Prostate gland (tissue), 2 donors: Measurements from ENCODE around the gene GMCL1. TPM values are rescaled to one million over a fixed set of nuclear protein-coding genes. Genes with fewer than 3 reads are reported as not detected.

Source experiments
- DNase-seq: peaks from one replicate; pipeline ENCODE4 v3.0.0-alpha.2; 2019; ENCODE audit warnings: low spot score
- H3K27ac ChIP-seq, 2 donors: fragments of 200-600 bp; sonication (generic); 2 replicates each; pipeline ENCODE4 v1.5.1; 2017 to 2019
- H3K27me3 ChIP-seq: fragments of 200-600 bp; sonication (generic); replicated peaks from 2 replicates; pipeline ENCODE4 v1.5.1; 2019; ENCODE audit not compliant: insufficient read depth
- H3K36me3 ChIP-seq, 2 donors: fragments of 200-600 bp; sonication (generic); 1 replicate in 1 of 2; 2 replicates in 1 of 2; pipeline versions ENCODE4 v1.5.1 to v1.8.1; 2017 to 2019
- H3K4me1 ChIP-seq: fragments of 200-600 bp; sonication (generic); replicated peaks from 2 replicates; pipeline ENCODE4 v1.5.1; 2019
- H3K4me3 ChIP-seq, 2 donors: fragments of 200-600 bp; sonication (generic); 2 replicates each; pipeline ENCODE4 v1.5.1; 2017 to 2019
- H3K9me3 ChIP-seq: fragments of 200-600 bp; sonication (generic); 2 replicates; pipeline ENCODE4 v1.5.1; 2017
- POLR2A ChIP-seq: fragments of 450-650 bp; IDR thresholded peaks from one replicate; pipeline ENCODE4 v1.6.1; 2016; ENCODE audit warnings: antibody characterized with exemption, mild to moderate bottlenecking
- POLR2AphosphoS5 ChIP-seq: sonication (generic); formaldehyde crosslinking; IDR thresholded peaks from one replicate; pipeline ENCODE4 v1.6.1; 2017; ENCODE audit warnings: antibody characterized with exemption
- WGBS: methylation state at CpG from one replicate; pipeline ENCODE4 v1.1.5; 2018; 5-methylcytosine and 5-hydroxymethylcytosine counted together
- intact Hi-C: fragments of 100-400 bp; cut with DNase I; formaldehyde crosslinking; loops from one replicate; pipeline ENCODE4 v1.14.2; 2022
- small RNA-seq, 2 donors: library from RNA; depleted of rRNA; stranded (forward); fragments of <200 nt; gene quantifications; one replicate each; pipeline ENCODE3, GENCODE V24; 2016
- total RNA-seq, 2 donors: library from RNA; depleted of rRNA; stranded (reverse); fragments of >200 nt; gene quantifications; one replicate each; pipeline ENCODE4 v1.1.0, GENCODE V29; 2016
- TF ChIP-seq, protein P1 (sequence below), 4 experiments: fragments of 200-600 bp in 2 of 4; fragments of 450-650 bp in 2 of 4; sonication (generic) in 2 of 4; IDR thresholded peaks; 1 replicate in 3 of 4; 2 replicates in 1 of 4; pipeline ENCODE4 v1.5.1; 2016 to 2019; ENCODE audit warnings: antibody characterized with exemption in 4 of 4, mild to moderate bottlenecking in 2 of 4, moderate library complexity in 2 of 4

Gene GMCL1
- total RNA-seq, 2 donors from 2014 or later: 16.4 to 23.6 TPM

DNA sequence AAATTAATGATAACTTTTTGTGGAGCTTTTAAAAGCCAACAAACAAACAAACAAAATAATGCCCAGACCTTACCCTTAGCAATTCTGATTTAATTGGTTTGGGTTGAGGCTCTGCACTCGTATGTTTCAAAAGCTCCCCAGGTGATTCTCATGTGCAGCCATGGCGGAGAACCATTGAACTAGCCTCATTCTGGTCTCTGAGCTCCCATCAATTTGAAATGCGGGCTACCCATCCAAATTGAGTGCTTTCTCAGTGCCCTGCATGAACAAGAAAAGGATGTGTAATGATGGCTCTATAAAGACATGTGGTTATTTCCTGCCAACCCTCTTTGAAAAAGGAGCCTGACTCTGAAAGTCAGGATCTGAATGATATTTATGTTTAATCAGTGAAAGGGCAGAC is 93.7 kb downstream of the GMCL1 start:
- intact Hi-C loops: no loop called here
- DNase-seq: no peak
- WGBS: 94% methylated on average over 3 of the region's 3 CpGs

DNA sequence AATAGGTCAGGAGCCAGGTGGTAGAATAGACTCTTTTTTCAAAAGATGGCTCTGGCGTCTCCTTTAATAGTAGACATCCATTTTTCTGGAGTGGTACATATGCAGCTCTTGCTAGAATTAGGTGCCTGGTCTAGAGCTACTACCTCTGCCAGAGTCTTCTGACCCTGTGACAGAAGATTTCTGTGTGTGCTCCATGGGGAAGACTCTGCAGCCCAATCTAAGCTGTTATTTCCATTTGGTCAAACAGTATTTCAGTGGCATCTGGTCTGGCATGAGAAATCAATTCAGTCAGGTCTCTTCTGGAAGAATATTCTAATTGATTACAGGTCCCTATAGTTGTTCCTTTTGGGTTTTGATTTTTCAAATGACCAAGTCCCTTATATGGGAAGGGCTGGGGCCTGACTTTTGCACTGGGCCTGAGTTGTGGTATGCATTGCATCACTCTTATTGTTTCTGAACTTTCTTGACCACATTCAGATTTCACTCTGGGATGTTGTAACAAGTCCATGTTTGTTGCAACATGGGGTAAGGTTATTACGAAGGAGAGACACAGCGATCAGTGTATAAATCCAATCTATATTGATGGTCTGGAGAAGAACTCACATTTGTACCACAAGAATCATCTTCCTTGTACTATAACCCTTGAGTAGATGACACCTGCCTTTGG is 97.5 kb downstream of the GMCL1 start:
- Histone ChIP-seq H3K27ac (no peak overlapping the region), H3K27me3 (no peaks in the 10 kb centered on the region), H3K9me3 (no peaks in the 10 kb centered on the region), H3K4me1 (no peaks in the 10 kb centered on the region), H3K36me3 (no peaks in the 10 kb centered on the region), H3K4me3 (no peak overlapping the region)
- 62% methylated on average over 3 of the region's 3 CpGs for WGBS
- intact Hi-C loops: no loop called here
- no peak for DNase-seq
- TF ChIP-seq, protein P1, sequence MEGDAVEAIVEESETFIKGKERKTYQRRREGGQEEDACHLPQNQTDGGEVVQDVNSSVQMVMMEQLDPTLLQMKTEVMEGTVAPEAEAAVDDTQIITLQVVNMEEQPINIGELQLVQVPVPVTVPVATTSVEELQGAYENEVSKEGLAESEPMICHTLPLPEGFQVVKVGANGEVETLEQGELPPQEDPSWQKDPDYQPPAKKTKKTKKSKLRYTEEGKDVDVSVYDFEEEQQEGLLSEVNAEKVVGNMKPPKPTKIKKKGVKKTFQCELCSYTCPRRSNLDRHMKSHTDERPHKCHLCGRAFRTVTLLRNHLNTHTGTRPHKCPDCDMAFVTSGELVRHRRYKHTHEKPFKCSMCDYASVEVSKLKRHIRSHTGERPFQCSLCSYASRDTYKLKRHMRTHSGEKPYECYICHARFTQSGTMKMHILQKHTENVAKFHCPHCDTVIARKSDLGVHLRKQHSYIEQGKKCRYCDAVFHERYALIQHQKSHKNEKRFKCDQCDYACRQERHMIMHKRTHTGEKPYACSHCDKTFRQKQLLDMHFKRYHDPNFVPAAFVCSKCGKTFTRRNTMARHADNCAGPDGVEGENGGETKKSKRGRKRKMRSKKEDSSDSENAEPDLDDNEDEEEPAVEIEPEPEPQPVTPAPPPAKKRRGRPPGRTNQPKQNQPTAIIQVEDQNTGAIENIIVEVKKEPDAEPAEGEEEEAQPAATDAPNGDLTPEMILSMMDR (IDR thresholded peaks at IDR 0.05): no peak
- no peak for TF ChIP-seq POLR2A
- no peak for TF ChIP-seq POLR2AphosphoS5

More for the DNA sequence above, 93.7 kb downstream of the GMCL1 start:
- Histone ChIP-seq H3K9me3 (no peaks in the 10 kb centered on the region), H3K36me3 (no peaks in the 10 kb centered on the region), H3K27me3 (no peaks in the 10 kb centered on the region), H3K4me1 (no peaks in the 10 kb centered on the region), H3K4me3 (no peak overlapping the region), H3K27ac (no peak overlapping the region)
- TF ChIP-seq POLR2A (no peak), POLR2AphosphoS5 (no peak)

Small RNAs within 50 kb of the gene (small RNA-seq; reads per million reads assigned to genes)
- gene RPL23AP92: 0 reads per million in 2 donors

Other genes with a start within 250 kb of the GMCL1 start
- gene AAK1, start 185.9 kb upstream of the GMCL1 start, total RNA-seq: 10 to 100 TPM; 70.7 to 77.3 TPM
- gene ANXA4, start 87.5 kb upstream of the GMCL1 start, total RNA-seq: 10 to 100 TPM; 37.7 to 40.1 TPM
- 10 to 100 TPM; 52.1 to 69.1 TPM for gene SNRNP27, start 64.3 kb downstream of the GMCL1 start, total RNA-seq
- gene MXD1, start 85.4 kb downstream of the GMCL1 start, total RNA-seq: 1 to 10 TPM; 4.2 to 8.0 TPM
- gene ASPRV1, start 132.0 kb downstream of the GMCL1 start, total RNA-seq: 10 to 100 TPM in 1 of 2 donors, 1 to 10 TPM in 1; 2.6 to 10.3 TPM